GM23338 (cell line): ENCODE measurements around the gene ARL11. TPM values are rescaled to one million over a fixed set of nuclear protein-coding genes. Genes with fewer than 3 reads are reported as not detected.

ENCODE experiments used
- ATAC-seq: fragments of 200-7000 bp; cut with Tn5 transposase; 3 replicates; pipeline ENCODE4 v1.9.1; 2020
- DNase-seq: peaks from one replicate; pipeline ENCODE4 v3.0.0-alpha.2; 2015; ENCODE audit warnings: low spot score
- H2AFZ ChIP-seq: fragments of 200-600 bp; sonication (generic); 2 replicates; pipeline ENCODE4 v1.8.0; 2016; ENCODE audit warnings: antibody characterized with exemption, mild to moderate bottlenecking, moderate library complexity
- H3F3A ChIP-seq: fragments of 200-600 bp; sonication (generic); replicated peaks from 2 replicates; pipeline ENCODE4 v1.8.0; 2017; ENCODE audit warnings: antibody characterized with exemption, mixed run types, low read depth
- H3K27ac ChIP-seq: fragments of 200-600 bp; sonication (generic); 2 replicates; pipeline ENCODE4 v1.6.1; 2016; ENCODE audit warnings: low read depth
- H3K27me3 ChIP-seq: fragments of 200-600 bp; sonication (generic); 2 replicates; pipeline ENCODE4 v1.8.0; 2016; ENCODE audit warnings: mild to moderate bottlenecking, mixed run types, moderate library complexity; ENCODE audit not compliant: insufficient read depth
- H3K36me3 ChIP-seq: fragments of 200-600 bp; sonication (generic); 2 replicates; pipeline ENCODE4 v1.8.0; 2016; ENCODE audit warnings: mild to moderate bottlenecking; ENCODE audit not compliant: insufficient read depth
- H3K4me1 ChIP-seq: fragments of 200-600 bp; sonication (generic); 2 replicates; pipeline ENCODE4 v1.8.0; 2016; ENCODE audit warnings: mild to moderate bottlenecking, moderate library complexity; ENCODE audit not compliant: insufficient read depth
- H3K4me2 ChIP-seq: fragments of 200-600 bp; sonication (generic); 2 replicates; pipeline ENCODE4 v1.7.1; 2017; ENCODE audit warnings: mixed run types
- H3K4me3 ChIP-seq: fragments of 200-600 bp; sonication (generic); 2 replicates; pipeline ENCODE4 v1.6.1; 2016; ENCODE audit warnings: mixed run types
- H3K79me2 ChIP-seq: fragments of 200-600 bp; sonication (generic); replicated peaks from 2 replicates; pipeline ENCODE4 v1.8.0; 2017; ENCODE audit warnings: mild to moderate bottlenecking; ENCODE audit not compliant: insufficient read depth
- H3K9me2 ChIP-seq: fragments of 200-600 bp; sonication (generic); 2 replicates; pipeline ENCODE4 v1.8.0; 2017; ENCODE audit not compliant: insufficient read depth
- H4K20me1 ChIP-seq: fragments of 200-600 bp; sonication (generic); replicated peaks from 2 replicates; pipeline ENCODE4 v1.8.0; 2017; ENCODE audit warnings: mild to moderate bottlenecking; ENCODE audit not compliant: insufficient read depth
- H3K27ac Mint-ChIP-seq: 2 replicates; pipeline ENCODE4 v1.8.0; 2020; ENCODE audit warnings: inconsistent platforms, mild to moderate bottlenecking, moderate library complexity, mixed read lengths
- H3K27me3 Mint-ChIP-seq: 3 replicates; pipeline ENCODE4 v1.8.0; 2022; ENCODE audit warnings: low read depth, mild to moderate bottlenecking, moderate library complexity, mixed read lengths, inconsistent platforms; ENCODE audit not compliant: insufficient read depth, poor library complexity
- H3K36me3 Mint-ChIP-seq: 3 replicates; pipeline ENCODE4 v1.8.0; 2021; ENCODE audit warnings: low read depth, mild to moderate bottlenecking, inconsistent platforms, moderate library complexity, mixed read lengths
- H3K4me1 Mint-ChIP-seq: 3 replicates; pipeline ENCODE4 v1.8.0; 2020; ENCODE audit warnings: mild to moderate bottlenecking, inconsistent platforms, mixed read lengths
- H3K4me3 Mint-ChIP-seq: 3 replicates; pipeline ENCODE4 v1.8.0; 2021; ENCODE audit warnings: moderate library complexity, mild to moderate bottlenecking, inconsistent platforms, mixed read lengths
- H3K9me3 Mint-ChIP-seq: 3 replicates; pipeline ENCODE4 v1.8.0; 2020; ENCODE audit warnings: moderate library complexity, mild to moderate bottlenecking, inconsistent platforms, mixed read lengths
- CREB1 ChIP-seq: fragments of 250-450 bp; sonication (Bioruptor Pico); IDR thresholded peaks from 2 replicates; pipeline ENCODE4 v1.5.0; 2020; ENCODE audit warnings: low read depth, mild to moderate bottlenecking, moderate library complexity
- CTCF ChIP-seq, 2 experiments: fragments of 200-600 bp in 1 of 2; sonication (generic) in 1 of 2; conservative IDR thresholded peaks; 2 replicates each; pipeline versions ENCODE4 v1.5.1 to v1.6.1; 2016 to 2017; ENCODE audit warnings: antibody characterized with exemption in 2 of 2, low read depth in 2 of 2, mild to moderate bottlenecking in 2 of 2, moderate library complexity in 1 of 2
- ETS1 ChIP-seq: IDR thresholded peaks from 2 replicates; pipeline ENCODE4 v1.6.1; 2016; ENCODE audit warnings: antibody characterized with exemption
- EZH2 ChIP-seq: fragments of 200-600 bp; sonication (generic); IDR thresholded peaks from one replicate; pipeline ENCODE4 v1.8.0; 2017; ENCODE audit warnings: antibody characterized with exemption, mild to moderate bottlenecking, low read depth; ENCODE audit not compliant: unreplicated experiment
- EZH2phosphoT487 ChIP-seq: fragments of 200-600 bp; sonication (generic); IDR thresholded peaks from one replicate; pipeline ENCODE4 v1.8.1; 2018; ENCODE audit warnings: antibody characterized with exemption; ENCODE audit not compliant: unreplicated experiment
- JUNB ChIP-seq: IDR thresholded peaks from one replicate; pipeline ENCODE4 v1.6.1; 2016; ENCODE audit warnings: antibody characterized with exemption; ENCODE audit not compliant: unreplicated experiment
- NANOG ChIP-seq: IDR thresholded peaks from 2 replicates; pipeline ENCODE4 v1.6.1; 2016; ENCODE audit warnings: antibody characterized with exemption, borderline replicate concordance
- POLR2AphosphoS5 ChIP-seq: IDR thresholded peaks from 2 replicates; pipeline ENCODE4 v1.6.1; 2016; ENCODE audit warnings: antibody characterized with exemption, low read depth
- REST ChIP-seq: IDR thresholded peaks from one replicate; pipeline ENCODE4 v1.6.1; 2018; ENCODE audit warnings: antibody characterized with exemption; ENCODE audit not compliant: unreplicated experiment
- STAT1 ChIP-seq: IDR thresholded peaks from one replicate; pipeline ENCODE4 v1.6.1; 2016; ENCODE audit warnings: antibody characterized with exemption; ENCODE audit not compliant: unreplicated experiment
- ZNF114 ChIP-seq: fragments of 250-450 bp; sonication (Bioruptor Pico); IDR thresholded peaks from 2 replicates; pipeline ENCODE4 v1.5.0; 2020; ENCODE audit warnings: mild to moderate bottlenecking, moderate library complexity
- ZNF331 ChIP-seq: fragments of 250-450 bp; sonication (Bioruptor Pico); IDR thresholded peaks from 2 replicates; pipeline ENCODE4 v1.5.0; 2020; ENCODE audit warnings: low read depth, mild to moderate bottlenecking, moderate library complexity
- ZNF462 ChIP-seq: fragments of 250-450 bp; sonication (Bioruptor Pico); IDR thresholded peaks from 2 replicates; pipeline ENCODE4 v1.5.0; 2020; ENCODE audit warnings: mild to moderate bottlenecking, moderate library complexity
- polyA plus RNA-seq: library from polyadenylated mRNA; unstranded; fragments of >200 nt; fragmentation: Nextera tagmentation; extraction: Ambion mirVana; gene quantifications from 2 replicates; pipeline ENCODE4 v1.2.1, GENCODE V29; 2016
- total RNA-seq: library from RNA; depleted of rRNA; stranded (reverse); fragments of >200 nt; shearing (Covaris generic); gene quantifications from 2 replicates; pipeline ENCODE4 v1.2.3, GENCODE V29; 2014

ARL11 gene
- total and polyA plus RNA-seq, 2 experiments from 2014 or later = 0.32 to 0.52 TPM

- H3K36me3 Mint-ChIP-seq = peaks cover 5% of the 10 kb centered on the region; the same call in 2 of the 3 replicates
- TF ChIP-seq EZH2 (no peak), REST (no peak), CTCF (conservative IDR thresholded peaks at IDR 0.05; ENCODE audit: low read depth in 2 of 2) (no peak), ZNF462 (CRISPR knock-in tag) (no peak), ZNF331 (CRISPR knock-in tag) (no peak), JUNB (no peak), ZNF114 (no peak), ETS1 (no peak), STAT1 (no peak), NANOG (no peak), CREB1 (no peak), EZH2phosphoT487 (no peak), POLR2AphosphoS5 (no peak)
- ATAC-seq (no peak), DNase-seq (no peak)
- no peak overlapping the region for H3K27ac Mint-ChIP-seq
- Histone ChIP-seq H4K20me1 (no peaks in the 10 kb centered on the region), H3F3A (no peaks in the 10 kb centered on the region), H3K4me1 (no peaks in the 10 kb centered on the region), H3K36me3 (no peaks in the 10 kb centered on the region), H3K4me3 (no peak overlapping the region), H2AFZ (no peak overlapping the region), H3K9me2 (no peaks in the 10 kb centered on the region), H3K4me2 (no peak overlapping the region), H3K79me2 (no peaks in the 10 kb centered on the region), H3K27ac (no peak overlapping the region), H3K27me3 (no peaks in the 10 kb centered on the region)
- H3K4me1 Mint-ChIP-seq = no peaks in the 10 kb centered on the region
- no peaks in the 10 kb centered on the region for H3K27me3 Mint-ChIP-seq
- H3K4me3 Mint-ChIP-seq = no peak overlapping the region
- peaks cover 12% of the 10 kb centered on the region for H3K9me3 Mint-ChIP-seq
These were observed 31.2 kb upstream of the ARL11 start for GRCh38 chr13:49597043-49597641.
